Left lung (tissue), 10 donors: Measurements from ENCODE around the gene EDN2. TPM values are rescaled to one million over a fixed set of nuclear protein-coding genes. Genes with fewer than 3 reads are reported as not detected.

Experiments
- ATAC-seq: fragments of 200-7000 bp; cut with Tn5 transposase; one replicate; pipeline ENCODE4 v1.9.1; 2020; ENCODE audit warnings: moderate library complexity
- DNase-seq, 4 donors: peaks; one replicate each; pipeline ENCODE4 v3.0.0-alpha.2; 2013 to 2020
- H3K27ac ChIP-seq, 2 donors: fragments of 200-600 bp; sonication (generic) in 1 of 2; one replicate each; pipeline versions ENCODE4 v1.5.0 to v1.8.0; 2020 to 2021
- H3K27me3 ChIP-seq, 2 donors: fragments of 200-600 bp; sonication (generic) in 1 of 2; one replicate each; pipeline versions ENCODE4 v1.5.0 to v1.8.0; 2020 to 2021
- H3K36me3 ChIP-seq, 2 donors: fragments of 200-600 bp; sonication (generic) in 1 of 2; one replicate each; pipeline versions ENCODE4 v1.5.0 to v1.8.0; 2020 to 2021
- H3K4me1 ChIP-seq, 2 donors: fragments of 200-600 bp; one replicate each; pipeline ENCODE4 v1.8.0; 2021
- H3K4me3 ChIP-seq, 2 donors: fragments of 200-600 bp; sonication (generic) in 1 of 2; one replicate each; pipeline versions ENCODE4 v1.5.0 to v1.8.0; 2020 to 2021; ENCODE audit warnings: mild to moderate bottlenecking in 1 of 2
- H3K9me3 ChIP-seq, 2 donors: fragments of 200-600 bp; sonication (generic) in 1 of 2; one replicate each; pipeline versions ENCODE4 v1.5.0 to v1.8.0; 2020 to 2021
- intact Hi-C, 2 donors: fragments of 100-400 bp; cut with DNase I; formaldehyde crosslinking; loops; one replicate each; pipeline versions ENCODE4 v1.11.2 to v1.14.2; 2022
- polyA plus RNA-seq, 6 donors: library from polyadenylated mRNA; unstranded; fragments of 120-200 nt; gene quantifications; one replicate each; pipeline ENCODE4 v1.2.1, GENCODE V29; 2013; ENCODE audit not compliant: insufficient read length in 6 of 6
- total RNA-seq, 2 donors: library from RNA; stranded (reverse); fragmentation: NEBNext Ultra II Directional; extraction: Animal tissue kit (Norgen Biotek cat#: 25700); gene quantifications; one replicate each; pipeline ENCODE4 v1.2.1, GENCODE V29; 2021
- TF ChIP-seq, protein P1 (sequence below), 2 donors: fragments of 200-600 bp; sonication (generic) in 1 of 2; IDR thresholded peaks; one replicate each; pipeline versions ENCODE4 v1.5.0 to v1.8.0; 2021; ENCODE audit warnings: antibody characterized with exemption in 2 of 2
- donor health status: DM: no; HTN: yes; CAD: no.
- donor health status: DM: no; HTN: no; CAD: no.

EDN2 gene
- total and polyA plus RNA-seq, 8 donors = 0.22 to 4.0 (median 0.36) TPM; not detected in 1

DNA sequence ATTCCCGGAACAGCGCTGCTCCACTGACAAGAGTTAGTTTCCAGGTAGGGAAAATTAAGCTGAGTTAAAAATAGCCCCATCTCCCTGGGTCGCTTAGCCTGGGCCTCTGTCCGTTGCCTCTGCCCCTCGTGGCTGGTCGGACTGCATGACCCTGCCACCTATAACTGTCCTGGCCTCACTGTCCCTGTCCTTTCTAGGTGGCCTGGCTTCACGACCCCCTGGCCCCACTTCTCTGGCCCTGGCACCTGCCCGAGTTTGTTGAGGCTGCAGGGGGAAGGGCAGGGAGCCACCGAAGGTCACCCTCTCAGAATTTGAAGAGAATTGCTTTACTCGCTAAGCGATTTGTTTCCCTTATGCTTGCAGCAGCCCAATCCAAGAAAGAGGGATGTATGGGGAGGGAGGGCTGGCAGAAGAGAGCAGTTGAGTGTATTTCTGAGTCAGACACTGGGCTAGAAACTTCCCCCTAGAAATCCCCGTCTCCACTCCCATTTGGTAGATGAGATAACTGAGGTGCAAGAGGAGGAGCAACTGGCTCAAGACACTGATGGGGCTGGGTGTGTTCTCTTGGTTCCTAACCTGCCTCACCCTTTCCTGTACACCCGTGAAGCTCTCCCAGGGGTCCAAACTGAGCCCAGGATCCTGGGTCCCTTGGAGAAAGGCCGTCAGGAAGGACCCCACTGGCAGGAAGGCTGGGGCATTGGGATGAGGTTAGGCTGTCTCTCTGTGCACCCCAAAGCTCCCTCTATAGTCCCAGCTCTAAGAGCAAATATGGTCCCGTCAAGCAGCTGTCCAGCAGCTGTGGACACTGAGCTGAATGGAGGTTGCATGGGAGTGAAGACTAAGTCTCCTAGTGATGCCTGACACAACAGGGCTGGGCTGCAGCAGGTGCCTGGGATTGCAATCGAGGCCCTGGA lies 2.9 kb upstream of the EDN2 start:
- DNase-seq (no peak), ATAC-seq (peak; percentile 2)
- no peak overlapping the region for H3K27ac ChIP-seq
- intact Hi-C loops = no loop called here
- peaks cover 13 to 32% of the 10 kb centered on the region in 2 donors for H3K4me1 ChIP-seq
- no peaks in the 10 kb centered on the region for H3K9me3 ChIP-seq
- H3K36me3 ChIP-seq = no peaks in the 10 kb centered on the region
- TF ChIP-seq, protein P1, sequence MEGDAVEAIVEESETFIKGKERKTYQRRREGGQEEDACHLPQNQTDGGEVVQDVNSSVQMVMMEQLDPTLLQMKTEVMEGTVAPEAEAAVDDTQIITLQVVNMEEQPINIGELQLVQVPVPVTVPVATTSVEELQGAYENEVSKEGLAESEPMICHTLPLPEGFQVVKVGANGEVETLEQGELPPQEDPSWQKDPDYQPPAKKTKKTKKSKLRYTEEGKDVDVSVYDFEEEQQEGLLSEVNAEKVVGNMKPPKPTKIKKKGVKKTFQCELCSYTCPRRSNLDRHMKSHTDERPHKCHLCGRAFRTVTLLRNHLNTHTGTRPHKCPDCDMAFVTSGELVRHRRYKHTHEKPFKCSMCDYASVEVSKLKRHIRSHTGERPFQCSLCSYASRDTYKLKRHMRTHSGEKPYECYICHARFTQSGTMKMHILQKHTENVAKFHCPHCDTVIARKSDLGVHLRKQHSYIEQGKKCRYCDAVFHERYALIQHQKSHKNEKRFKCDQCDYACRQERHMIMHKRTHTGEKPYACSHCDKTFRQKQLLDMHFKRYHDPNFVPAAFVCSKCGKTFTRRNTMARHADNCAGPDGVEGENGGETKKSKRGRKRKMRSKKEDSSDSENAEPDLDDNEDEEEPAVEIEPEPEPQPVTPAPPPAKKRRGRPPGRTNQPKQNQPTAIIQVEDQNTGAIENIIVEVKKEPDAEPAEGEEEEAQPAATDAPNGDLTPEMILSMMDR (IDR thresholded peaks at IDR 0.05) = no peak
- peaks cover 0 to 12% of the 10 kb centered on the region in 2 donors for H3K27me3 ChIP-seq
- no peak overlapping the region for H3K4me3 ChIP-seq

DNA sequence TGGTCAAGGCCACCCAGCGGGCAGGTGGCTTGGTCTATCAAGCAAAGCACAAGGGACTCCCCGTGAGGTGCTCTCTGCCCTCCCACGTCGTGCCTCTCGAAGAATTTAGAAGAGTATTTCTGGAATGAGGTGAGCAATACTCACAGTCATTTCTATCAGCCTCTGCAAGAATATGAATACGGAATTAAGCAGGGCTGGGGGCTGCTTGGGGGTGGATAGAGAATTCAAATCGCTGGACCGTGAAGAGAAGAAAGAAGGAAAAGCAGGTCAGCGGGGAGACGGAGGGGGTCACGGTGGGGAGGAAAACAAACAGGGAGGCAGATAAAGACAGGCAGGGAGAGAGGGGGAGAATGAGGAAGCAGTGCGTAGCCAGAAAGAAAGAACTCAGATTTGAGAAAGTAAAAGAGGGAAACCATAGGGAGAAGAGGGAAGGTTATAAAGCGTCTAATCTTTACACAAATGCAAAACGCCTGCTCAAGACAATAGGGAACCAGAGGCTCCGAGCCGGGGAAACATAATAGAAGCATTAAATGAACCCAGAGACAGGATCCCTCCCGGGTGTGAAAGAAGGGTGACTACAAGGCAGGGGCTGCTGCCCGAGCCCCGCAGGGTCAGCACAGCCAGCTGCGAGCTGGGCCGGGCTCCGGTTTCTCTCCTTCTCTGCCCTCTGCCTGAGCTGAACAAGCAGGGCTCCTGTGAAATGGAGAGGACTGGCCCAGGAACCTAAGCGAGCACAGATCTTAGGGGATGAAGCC lies 2.1 kb upstream of the EDN2 start:
- TF ChIP-seq, protein P1 (IDR thresholded peaks at IDR 0.05) = no peak
- H3K9me3 ChIP-seq = no peaks in the 10 kb centered on the region
- H3K27me3 ChIP-seq = peaks cover 0 to 12% of the 10 kb centered on the region in 2 donors
- no peak for DNase-seq
- ATAC-seq = no peak
- no peaks in the 10 kb centered on the region for H3K36me3 ChIP-seq
- no peak overlapping the region for H3K27ac ChIP-seq
- H3K4me3 ChIP-seq = no peak overlapping the region
- peaks cover 13 to 35% of the 10 kb centered on the region in 2 donors for H3K4me1 ChIP-seq
- intact Hi-C loops = no loop called here

DNA sequence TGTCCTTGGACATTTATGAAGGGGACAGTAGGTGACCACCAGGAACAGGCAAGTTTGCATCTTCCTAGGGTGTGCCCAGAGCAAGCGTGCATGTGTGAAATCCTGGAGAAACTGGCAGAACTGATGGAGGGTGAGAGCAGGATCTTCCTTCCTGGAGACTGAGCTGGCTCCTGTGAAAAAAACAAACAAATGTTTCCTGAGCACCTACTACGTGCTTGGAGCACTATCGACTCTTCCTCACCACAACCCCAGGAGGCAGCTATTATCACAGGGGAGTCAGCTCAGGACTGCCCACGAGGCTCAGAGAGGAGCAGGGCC lies 1.5 kb upstream of the EDN2 start:
- H3K4me1 ChIP-seq = peaks cover 13 to 35% of the 10 kb centered on the region in 2 donors
- intact Hi-C loops = no loop called here
- TF ChIP-seq, protein P1 (IDR thresholded peaks at IDR 0.05) = no peak
- no peak for ATAC-seq
- no peak for DNase-seq
- H3K4me3 ChIP-seq = no peak overlapping the region
- H3K27ac ChIP-seq = no peak overlapping the region
- H3K27me3 ChIP-seq = peaks cover 0 to 12% of the 10 kb centered on the region in 2 donors
- no peaks in the 10 kb centered on the region for H3K9me3 ChIP-seq
- H3K36me3 ChIP-seq = no peaks in the 10 kb centered on the region

DNA sequence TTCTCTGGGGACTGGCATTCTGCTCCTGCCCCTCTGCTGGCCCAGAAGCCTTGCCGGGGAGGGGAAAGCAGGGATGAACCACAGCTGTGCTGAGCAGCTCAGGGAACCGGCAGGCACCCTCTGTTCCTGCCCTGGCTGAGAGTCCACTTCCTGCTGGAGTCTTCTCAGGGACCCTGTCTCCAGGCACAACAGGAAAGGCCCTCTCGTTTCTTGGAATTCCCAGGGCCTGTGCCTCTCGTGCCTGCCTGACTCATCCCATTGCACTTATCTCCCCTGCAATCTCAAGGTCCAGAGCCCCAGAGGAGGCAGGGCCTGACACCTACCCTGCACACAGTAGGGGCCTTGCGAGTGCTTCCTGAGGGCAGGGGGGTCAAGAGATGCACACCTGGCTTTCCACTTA lies 1.1 kb upstream of the EDN2 start:
- peak in 1 of 4 donors; percentile 52 for DNase-seq
- Histone ChIP-seq H3K4me3 (no peak overlapping the region), H3K9me3 (no peaks in the 10 kb centered on the region), H3K36me3 (no peaks in the 10 kb centered on the region), H3K27ac (no peak overlapping the region), H3K27me3 (peaks cover 0 to 12% of the 10 kb centered on the region in 2 donors), H3K4me1 (peaks cover 13 to 35% of the 10 kb centered on the region in 2 donors)
- TF ChIP-seq, protein P1 (IDR thresholded peaks at IDR 0.05) = no peak
- peak; percentile 2 for ATAC-seq
- intact Hi-C loops = no loop called here

DNA sequence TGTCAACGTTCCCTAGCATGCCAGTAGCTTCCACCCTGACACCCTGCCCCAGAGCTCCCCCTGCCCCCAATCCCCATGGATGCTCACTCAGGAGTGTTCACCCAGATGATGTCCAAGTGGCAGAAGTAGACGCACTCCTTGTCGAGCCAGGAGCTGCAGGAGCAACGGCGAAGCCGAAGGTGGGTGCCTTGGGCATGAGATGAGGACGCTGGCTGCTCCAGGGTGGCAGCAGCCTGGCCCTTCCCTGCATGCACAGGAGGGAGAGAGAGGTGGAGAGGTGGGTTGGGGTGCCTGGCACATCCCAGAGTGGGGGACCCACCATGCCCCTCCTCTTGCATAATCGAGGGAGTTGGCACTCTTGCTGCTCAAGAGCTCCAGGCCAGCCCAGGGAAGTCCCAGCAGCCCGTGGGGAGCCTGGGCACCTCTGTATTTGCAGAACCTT lies 502 bp downstream of the EDN2 start:
- H3K9me3 ChIP-seq = no peaks in the 10 kb centered on the region
- intact Hi-C loops = no loop called here
- no peak overlapping the region for H3K27ac ChIP-seq
- H3K4me1 ChIP-seq = peaks cover 13 to 35% of the 10 kb centered on the region in 2 donors
- TF ChIP-seq, protein P1 (IDR thresholded peaks at IDR 0.05) = no peak
- no peak overlapping the region for H3K4me3 ChIP-seq
- ATAC-seq (no peak), DNase-seq (no peak)
- no peaks in the 10 kb centered on the region for H3K36me3 ChIP-seq
- H3K27me3 ChIP-seq = peaks cover 0 to 12% of the 10 kb centered on the region in 2 donors
